Fibroblast of mammary gland (primary cell): ENCODE measurements around the gene FNIP1.
"Not testable (repeated sequence)": the region's sequence is repeated elsewhere in the genome, so short reads cannot be mapped to it uniquely, and the experiment has no call there.

Experiments
- DNase-seq: peaks from one replicate; pipeline ENCODE4 v3.0.0-alpha.2; 2010; ENCODE audit warnings: low read depth
- H3K4me3 ChIP-seq: 2 replicates; pipeline ENCODE4 v1.5.1; 2011; ENCODE audit warnings: low read depth, mild to moderate bottlenecking, low read length, moderate library complexity; ENCODE audit not compliant: control insufficient read depth
- TF ChIP-seq, protein P1 (sequence below): conservative IDR thresholded peaks from 2 replicates; pipeline ENCODE4 v1.5.1; 2011; ENCODE audit warnings: low read depth, low read length, inconsistent platforms; ENCODE audit not compliant: control insufficient read depth, insufficient read depth

The FNIP1 gene

GRCh38 chr5:131720714-131721113 lies 76.1 kb downstream of the FNIP1 start:
- TF ChIP-seq, protein P1, sequence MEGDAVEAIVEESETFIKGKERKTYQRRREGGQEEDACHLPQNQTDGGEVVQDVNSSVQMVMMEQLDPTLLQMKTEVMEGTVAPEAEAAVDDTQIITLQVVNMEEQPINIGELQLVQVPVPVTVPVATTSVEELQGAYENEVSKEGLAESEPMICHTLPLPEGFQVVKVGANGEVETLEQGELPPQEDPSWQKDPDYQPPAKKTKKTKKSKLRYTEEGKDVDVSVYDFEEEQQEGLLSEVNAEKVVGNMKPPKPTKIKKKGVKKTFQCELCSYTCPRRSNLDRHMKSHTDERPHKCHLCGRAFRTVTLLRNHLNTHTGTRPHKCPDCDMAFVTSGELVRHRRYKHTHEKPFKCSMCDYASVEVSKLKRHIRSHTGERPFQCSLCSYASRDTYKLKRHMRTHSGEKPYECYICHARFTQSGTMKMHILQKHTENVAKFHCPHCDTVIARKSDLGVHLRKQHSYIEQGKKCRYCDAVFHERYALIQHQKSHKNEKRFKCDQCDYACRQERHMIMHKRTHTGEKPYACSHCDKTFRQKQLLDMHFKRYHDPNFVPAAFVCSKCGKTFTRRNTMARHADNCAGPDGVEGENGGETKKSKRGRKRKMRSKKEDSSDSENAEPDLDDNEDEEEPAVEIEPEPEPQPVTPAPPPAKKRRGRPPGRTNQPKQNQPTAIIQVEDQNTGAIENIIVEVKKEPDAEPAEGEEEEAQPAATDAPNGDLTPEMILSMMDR: no peak
- no peak overlapping the region for H3K4me3 ChIP-seq
- peak; percentile 5 for DNase-seq

DNA sequence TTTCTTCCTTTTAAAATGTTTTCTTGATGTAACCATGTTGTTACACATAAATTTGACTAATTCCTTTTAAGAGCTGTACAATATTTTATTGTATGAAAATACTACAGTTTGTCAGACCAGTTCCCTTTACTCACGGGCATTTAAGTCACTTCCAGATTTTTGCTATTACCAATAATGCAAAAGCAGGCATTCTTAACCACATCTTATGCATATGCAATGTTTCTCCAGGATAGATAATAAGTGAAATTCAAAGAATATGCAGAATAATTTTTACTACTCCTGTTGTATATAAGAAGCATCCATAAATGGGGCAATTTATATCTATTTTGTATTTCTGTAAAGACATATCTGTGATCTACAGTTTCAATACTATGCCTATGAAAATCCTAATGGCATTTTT lies 77.3 kb downstream of the FNIP1 start:
- DNase-seq: no peak
- no peak overlapping the region for H3K4me3 ChIP-seq
- TF ChIP-seq, protein P1: no peak

- TF ChIP-seq, protein P1: no peak
- no peak overlapping the region for H3K4me3 ChIP-seq
- no peak for DNase-seq
Observed at GRCh38 chr5:131718487-131719014, 78.3 kb downstream of the FNIP1 start.

DNA sequence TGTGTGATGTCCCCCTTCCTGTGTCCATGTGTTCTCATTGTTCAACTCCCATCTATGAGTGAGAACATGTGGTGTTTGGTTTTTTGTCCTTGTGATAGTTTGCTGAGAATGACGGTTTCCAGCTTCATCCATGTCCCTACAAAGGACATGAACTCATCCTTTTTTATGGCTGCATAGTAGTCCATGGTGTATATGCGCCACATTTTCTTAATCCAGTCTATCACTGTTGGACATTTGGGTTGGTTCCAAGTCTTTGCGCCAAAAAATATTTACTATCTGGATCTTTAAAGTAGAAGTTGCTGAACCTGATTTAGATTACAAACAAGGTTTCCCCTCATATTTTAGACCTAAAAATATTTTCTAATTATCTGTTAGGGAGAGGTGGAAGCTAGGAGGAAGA lies 79.7 kb downstream of the FNIP1 start:
- not testable (repeated sequence) for DNase-seq, H3K4me3 ChIP-seq

GRCh38 chr5:131716650-131717049 lies 80.2 kb downstream of the FNIP1 start:
- TF ChIP-seq, protein P1: no peak
- DNase-seq: no peak
- no peak overlapping the region for H3K4me3 ChIP-seq

GRCh38 chr5:131710391-131710790 lies 86.4 kb downstream of the FNIP1 start:
- TF ChIP-seq, protein P1: no peak
- H3K4me3 ChIP-seq: no peak overlapping the region
- no peak for DNase-seq

DNA sequence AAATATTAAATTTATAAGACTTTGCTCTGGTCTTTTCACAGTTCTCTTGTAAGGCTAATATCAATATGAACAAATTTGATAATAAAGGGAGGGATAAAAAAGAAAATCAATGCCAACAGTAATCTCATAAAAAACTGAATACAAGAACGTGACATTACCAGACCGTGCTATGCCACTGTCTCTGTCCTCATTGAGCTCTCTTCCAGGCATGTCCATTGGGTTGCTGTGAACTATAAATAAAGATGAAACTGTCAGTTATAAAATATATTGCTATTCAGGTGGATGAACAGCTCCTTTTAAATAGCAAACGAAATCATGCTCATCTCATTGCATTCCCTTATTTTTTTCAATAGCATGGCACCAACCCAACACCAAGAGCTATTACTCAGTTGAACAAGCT lies 87.8 kb downstream of the FNIP1 start:
- DNase-seq: no peak
- TF ChIP-seq, protein P1: no peak
- H3K4me3 ChIP-seq: no peak overlapping the region
